GM18873 (cell line): ENCODE measurements around the gene PTPN7.
"Not testable (repeated sequence)": the region's sequence is repeated elsewhere in the genome, so short reads cannot be mapped to it uniquely, and the experiment has no call there.

Experiments used
- ATAC-seq: cut with Tn5 transposase; IDR thresholded peaks from one replicate; pipeline ENCODE4 v1.9.1; 2021; ENCODE audit warnings: mild to moderate bottlenecking, moderate library complexity, moderate number of reproducible peaks; ENCODE audit not compliant: unreplicated experiment, low FRiP score

Gene PTPN7

DNA sequence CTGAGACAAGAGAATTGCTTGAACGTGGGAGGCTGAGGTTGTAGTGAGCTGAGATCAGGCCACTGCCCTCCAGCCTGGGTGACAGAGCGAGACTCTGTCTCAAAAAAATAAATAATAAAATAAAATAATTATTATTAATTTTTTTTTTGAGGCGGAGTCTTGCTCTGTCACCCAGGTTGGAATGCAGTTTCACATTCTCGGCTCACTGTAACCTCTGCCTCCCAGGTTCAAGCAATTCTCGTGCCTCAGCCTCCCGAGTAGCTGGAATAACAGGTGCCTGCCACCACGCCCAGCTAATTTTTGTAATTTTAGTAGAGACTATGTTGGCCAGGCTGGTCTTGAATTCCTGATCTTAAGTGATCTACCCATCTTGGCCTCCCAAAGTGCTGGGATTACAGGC is 48.8 kb downstream of the PTPN7 start:
- ATAC-seq, result not testable (repeated sequence)

GRCh38 chr1:202110977-202111376 is 49.4 kb downstream of the PTPN7 start:
- ATAC-seq, result no peak

- ATAC-seq, result no peak
Measured at GRCh38 chr1:202107801-202108731, 52.3 kb downstream of the PTPN7 start.

DNA sequence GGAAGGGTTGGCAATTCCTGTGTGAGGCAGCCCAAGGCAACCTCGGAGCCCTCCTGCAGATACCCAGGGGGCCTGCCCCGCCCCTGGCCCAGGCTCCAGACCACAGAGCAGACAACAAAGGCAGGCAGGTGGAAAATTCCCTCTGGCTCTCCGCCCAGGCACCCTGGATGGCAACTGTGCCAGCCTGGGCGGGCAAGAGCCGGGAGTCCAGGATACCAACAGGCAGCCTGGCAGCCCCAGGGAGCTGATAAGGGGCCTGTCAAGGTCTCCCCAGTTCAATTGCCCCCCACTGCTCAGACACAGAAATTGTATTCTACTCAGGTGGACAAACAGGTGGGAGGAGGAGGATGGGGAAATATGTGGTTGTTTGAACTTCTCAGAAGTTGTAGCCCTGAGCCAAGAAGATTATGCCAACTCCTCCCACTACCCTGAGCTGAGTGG is 53.1 kb downstream of the PTPN7 start:
- no peak for ATAC-seq

DNA sequence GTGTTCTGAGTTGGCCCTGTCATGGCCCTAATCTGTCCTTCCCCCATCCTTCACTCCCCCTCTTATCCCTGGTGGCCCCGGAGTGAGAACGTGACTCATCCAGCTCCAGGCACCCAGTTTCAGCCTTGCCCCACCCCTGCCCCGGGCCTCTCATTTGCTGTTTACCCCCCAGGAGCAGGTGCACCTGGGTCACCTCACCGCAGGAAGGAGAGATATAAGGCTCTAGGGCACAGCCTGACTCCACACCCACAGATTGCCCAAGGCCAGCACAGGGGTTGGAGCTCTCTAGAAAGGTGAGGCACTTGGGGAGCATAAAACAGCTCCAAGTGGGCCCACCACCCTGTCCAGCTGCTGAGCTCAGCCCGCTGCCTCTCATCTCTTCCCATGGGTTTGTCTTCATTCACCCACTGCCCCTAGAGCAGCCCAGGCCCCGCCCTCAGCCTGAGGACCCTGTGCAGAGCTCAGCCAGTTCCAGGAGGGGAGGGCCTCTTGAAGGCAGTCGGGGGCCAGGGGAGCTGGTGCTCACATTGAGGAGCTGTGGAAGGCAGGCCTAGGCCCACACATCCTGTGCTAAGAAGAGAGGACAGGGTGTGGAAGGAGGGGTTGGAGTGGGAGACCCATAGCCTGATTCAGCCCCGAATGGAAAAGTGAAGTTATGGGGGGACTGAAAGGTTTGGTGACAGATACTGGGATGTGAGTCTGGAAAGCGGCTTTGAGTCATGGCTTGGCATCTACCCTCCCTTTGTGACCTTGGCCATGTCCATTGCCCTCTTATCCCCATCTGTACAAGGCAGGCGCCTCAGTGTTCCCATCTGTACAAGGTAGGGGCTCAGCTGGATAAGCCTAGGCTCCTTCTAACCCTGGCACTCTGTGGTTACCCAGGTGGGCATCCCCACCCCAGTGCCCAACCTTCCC is 53.8 kb downstream of the PTPN7 start:
- ATAC-seq, result no peak

DNA sequence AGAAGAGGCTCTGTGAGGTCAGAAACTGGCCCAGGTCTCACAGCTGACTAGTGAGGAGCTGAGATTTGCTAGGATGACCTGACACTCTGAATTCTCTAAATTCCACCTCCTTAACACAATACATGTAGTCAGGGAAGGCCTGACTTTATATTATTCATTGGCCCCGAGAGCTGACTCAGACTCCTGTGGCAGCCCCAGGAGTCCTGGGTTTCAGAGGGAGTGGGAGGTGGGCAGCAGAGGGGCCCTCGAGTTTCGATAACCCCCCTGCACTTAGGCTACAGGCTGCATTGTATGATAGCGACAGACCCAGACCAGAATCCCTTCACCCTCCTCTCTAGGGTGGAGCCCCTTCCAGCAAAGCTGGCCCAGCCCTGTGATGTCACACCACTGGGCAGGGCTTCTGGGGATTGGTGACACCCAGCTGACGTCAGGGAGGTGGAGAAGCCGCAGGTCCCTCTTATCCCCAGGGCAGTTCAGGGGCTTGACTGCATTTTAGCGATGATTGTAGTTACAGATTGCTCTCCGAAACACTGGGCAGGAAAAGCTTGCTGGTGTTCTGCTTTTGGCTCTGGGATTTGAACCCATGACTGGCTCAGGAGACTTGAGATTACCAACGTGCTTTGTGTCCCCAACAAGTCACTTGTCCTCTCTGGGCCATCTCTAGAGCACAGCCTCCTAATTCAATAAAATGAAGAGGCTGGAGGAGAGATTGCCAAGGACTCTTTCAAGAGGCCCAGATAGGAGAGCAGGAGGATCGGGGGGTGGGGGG is 54.6 kb downstream of the PTPN7 start:
- ATAC-seq, result no peak

- no peak for ATAC-seq
Measured at GRCh38 chr1:202104073-202104472, 56.3 kb downstream of the PTPN7 start.

GRCh38 chr1:202101184-202101583 is 59.2 kb downstream of the PTPN7 start:
- no peak for ATAC-seq
